HG03342 (cell line): ENCODE measurements around the gene ADARB2.

Experiments
- ATAC-seq: cut with Tn5 transposase; IDR thresholded peaks from one replicate; pipeline ENCODE4 v1.9.1; 2021; ENCODE audit warnings: mild to moderate bottlenecking, moderate library complexity; ENCODE audit not compliant: unreplicated experiment

ADARB2 gene

DNA sequence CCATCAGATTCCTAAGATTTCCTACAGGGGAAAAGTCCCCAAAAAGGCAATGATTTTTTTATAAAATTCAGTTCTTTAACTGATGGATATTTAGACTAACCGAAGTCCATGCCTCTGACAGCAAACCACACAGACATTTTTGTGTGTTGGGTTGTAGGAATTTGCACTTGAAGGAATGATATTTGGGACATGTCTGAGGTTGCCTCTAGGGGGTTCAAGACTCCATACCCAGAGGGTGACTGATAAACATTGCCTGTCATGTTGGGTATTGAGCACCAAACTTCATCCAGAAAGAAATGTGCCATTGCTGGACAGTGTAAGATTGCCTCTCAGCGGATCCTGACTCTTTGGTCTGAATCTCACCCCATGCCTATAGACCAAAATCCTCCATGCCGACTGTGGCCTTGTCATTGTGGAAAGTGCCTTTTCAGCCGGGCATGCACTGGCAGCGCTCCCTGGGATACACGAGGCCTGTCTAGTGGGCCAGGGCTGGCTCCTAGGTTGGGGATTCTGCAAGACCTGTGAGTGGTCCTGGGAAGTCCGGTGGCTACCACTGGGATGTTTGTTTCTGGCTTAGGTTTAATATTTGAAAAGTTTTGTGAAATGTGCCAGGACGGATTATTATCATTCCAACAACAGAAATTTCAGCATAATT is 428.2 kb downstream of the ADARB2 start:
- no peak for ATAC-seq

DNA sequence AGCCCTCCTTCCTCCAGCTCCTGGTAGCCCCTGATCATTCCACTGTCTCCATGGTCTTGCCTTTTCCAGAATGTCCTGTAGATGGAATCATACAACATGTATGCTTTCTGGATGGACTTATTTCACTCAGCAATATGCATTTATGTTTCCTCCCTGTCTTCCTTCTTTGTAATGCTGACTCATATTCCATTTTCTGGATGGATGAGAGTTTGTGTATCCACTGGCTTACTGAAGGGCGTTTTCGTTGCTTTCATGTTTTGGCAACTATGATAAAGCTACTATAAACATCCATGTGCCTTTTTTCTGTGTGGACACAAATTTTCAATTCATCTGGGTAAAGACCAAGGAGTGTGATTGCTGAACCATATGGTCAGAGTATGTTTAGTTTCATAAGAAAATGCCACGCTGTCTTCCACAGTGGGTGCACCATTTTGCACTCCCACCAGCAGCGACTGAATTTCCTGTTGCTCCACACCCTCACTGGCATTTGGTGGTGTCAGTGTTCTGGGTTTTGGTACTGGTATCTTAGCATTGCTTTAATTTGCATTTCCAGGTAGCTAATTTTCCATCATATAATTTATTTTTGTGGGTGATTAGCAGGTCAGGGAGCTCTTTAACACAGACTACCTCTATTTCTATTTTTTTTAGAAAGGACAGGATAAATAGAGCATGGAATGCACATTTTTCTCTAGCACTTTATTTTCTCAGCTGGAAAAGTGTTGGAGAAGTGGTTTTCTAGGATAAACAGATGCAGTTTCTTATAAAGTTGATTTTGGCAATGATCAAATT is 429.0 kb downstream of the ADARB2 start:
- ATAC-seq = no peak

DNA sequence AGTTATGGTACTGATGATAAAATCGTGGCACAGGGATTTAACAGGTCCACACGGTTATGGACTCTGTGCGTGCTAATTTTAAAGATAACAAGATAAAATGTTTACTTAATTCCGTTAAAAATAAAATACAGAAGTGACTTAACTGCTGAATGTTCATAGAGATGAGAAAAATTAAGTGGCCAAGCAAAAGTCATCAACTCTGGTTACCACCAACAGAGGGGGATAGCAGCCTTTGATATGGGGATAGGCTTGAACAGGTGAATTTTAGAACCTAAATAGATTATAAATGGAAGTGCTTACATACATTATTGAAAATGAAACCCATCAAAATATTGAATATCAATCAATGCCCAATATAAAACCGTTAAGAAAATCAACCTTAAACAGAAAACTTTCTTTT is 436.2 kb downstream of the ADARB2 start:
- no peak for ATAC-seq

- no peak for ATAC-seq
Observed at GRCh38 chr10:1300218-1300617, 437.1 kb downstream of the ADARB2 start.

- ATAC-seq = no peak
Observed at GRCh38 chr10:1299041-1299726, 438.1 kb downstream of the ADARB2 start.

DNA sequence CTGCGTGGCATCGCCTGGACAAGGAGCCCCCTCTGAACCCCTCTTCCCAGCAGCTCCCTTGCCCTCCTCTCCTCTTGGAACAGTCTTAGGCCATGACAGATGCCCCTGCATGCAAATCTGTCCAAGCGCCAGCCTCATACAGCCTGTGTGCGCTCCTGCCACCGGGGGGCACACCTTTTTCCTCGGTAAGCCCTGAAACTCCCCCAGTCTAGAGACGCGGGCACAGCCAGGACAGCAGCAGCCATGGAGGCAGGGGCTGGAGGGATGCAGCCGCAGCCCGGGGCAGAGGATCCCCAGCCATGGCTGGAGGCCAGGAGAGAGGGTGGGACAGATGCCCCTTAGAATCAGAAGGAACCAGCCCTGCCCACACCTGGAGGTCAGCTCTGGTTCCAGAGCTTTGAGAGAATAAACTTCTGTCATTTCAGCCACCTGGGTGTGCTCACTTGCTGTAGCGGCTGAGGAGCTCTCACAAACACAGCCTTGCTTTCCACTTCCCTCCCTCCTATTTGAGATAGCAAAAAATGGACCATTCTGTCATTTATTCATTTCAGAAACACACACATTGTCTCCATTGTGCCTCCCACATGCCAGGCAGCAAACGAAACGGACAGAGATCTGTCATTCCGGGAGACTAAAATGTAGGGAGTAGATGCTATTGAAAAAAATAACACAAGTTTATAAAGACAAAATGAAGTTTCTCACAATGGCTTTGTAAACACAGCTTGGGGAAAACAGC is 439.6 kb downstream of the ADARB2 start:
- ATAC-seq = no peak

GRCh38 chr10:1295756-1296480 is 441.4 kb downstream of the ADARB2 start:
- ATAC-seq = no peak

GRCh38 chr10:1294748-1295147 is 442.6 kb downstream of the ADARB2 start:
- ATAC-seq = no peak

DNA sequence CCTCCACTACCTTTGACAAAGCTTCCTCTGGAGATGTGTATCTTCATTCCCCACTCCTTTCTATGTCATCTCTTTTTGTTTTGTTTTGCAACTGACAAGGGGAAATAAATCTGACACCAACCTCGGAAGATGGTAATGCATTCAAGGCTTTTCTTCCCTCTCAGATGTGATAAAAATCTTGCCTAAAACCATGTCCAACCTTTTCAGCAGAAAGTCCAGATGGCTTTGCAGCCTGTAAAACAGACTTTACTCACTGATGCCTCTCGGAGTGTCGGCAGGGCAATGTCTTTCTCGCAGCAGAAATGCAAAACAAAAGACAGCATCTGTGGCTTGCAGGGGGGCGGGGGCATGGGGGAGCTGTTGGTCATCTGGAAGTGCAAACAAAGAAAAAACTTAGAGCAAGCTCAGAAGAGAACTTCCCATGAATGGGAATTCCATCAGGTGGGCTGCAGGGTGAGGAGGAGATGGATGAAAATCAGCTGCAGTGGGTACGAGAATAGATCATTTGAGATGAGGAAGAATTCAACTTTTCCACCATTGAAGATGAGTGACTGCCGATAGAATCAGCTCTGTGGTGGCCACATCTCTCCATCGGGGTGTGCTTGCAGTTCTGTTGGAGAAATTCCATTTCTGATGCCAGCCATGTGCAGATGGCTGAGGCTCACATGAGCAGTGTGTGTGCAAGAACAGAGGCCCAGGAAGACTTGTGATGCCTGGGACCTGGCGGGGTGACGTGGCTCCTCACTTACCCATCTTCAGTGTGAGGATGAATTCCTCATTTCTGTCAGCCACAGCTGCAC is 443.5 kb downstream of the ADARB2 start:
- ATAC-seq = no peak

GRCh38 chr10:1293157-1293556 is 444.2 kb downstream of the ADARB2 start:
- no peak for ATAC-seq

- no peak for ATAC-seq
Observed at GRCh38 chr10:1292611-1293031, 444.7 kb downstream of the ADARB2 start.

DNA sequence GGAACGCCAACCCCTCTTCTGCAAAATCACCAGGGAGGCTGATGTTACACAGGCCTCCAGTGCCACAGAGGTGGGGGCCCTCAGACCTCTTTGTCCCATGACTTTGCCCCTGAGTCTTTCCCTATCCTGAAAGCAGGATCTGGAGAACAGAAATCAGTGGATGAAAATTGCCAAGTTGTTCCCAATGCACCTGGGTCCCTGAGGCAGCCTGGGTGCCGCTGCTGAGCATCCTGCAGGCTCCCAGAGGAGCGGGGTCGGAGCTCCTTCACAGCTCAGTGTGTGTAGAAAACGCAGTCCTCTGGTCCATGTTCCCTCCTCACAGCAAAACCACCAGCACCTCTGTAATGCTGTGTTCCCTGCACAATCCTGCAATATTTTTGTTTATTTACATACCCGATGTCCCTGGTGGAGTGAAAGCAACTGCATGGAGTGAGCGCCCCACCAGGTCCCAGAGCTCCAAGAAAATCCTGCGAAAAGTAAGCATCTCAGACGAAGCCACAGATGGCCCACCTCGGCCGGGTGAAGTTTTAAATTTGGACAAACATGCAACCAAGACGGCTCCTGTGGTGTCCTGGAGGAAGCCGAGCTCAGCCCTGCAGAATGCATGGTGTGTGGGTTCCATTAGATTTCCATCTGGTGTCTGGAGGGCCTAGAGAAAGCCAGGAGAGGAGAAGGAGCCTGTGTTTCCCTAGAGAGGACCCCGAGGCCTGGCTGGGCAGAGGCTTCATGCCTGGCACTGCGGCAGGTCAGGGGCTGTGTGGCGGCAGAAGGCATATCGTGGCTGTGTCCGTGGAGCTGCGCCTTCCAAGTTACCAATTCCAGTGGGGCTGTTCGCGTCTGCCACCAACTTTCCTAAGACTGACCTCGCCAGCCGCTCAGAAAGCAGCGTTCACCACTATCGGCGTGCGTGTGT is 445.9 kb downstream of the ADARB2 start:
- no peak for ATAC-seq

DNA sequence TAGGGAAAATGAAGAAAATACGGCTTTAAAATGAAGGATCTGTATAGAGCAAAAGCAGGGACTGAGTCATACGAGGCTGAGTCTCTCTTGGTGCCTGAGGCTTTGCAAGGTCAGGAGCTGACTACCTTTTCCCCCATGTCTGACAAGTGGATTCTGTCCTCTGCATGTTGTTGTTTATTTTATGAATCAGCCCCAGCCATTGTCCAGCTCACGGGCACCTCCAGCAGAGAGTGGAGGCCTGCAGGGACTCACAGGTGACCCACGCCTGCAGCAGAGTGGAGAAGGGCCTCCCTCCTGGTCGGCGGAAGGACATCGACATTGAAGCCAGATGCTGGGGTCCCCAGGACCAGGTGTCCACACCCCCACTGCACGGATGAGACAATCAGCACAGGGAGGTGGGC is 447.3 kb downstream of the ADARB2 start:
- ATAC-seq = no peak

DNA sequence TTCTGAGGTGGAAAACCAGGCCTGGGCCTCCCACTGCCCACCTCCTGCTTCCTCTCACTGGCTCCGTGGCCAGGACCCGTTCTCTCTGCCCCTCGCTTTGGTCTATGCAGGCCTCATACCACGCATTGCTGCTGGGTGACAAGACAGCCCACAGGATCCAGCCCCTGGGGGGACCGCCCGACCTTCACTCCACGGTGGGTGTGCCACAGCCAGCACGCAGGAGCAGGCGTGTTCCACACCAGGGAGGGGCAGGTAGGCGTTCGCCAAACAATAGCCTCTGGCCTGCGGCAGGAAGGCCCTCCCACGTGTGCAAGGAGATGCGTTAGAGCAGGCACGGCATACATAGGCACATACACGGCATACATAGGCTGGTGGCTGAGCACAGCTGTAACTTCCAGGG is 447.7 kb downstream of the ADARB2 start:
- no peak for ATAC-seq

DNA sequence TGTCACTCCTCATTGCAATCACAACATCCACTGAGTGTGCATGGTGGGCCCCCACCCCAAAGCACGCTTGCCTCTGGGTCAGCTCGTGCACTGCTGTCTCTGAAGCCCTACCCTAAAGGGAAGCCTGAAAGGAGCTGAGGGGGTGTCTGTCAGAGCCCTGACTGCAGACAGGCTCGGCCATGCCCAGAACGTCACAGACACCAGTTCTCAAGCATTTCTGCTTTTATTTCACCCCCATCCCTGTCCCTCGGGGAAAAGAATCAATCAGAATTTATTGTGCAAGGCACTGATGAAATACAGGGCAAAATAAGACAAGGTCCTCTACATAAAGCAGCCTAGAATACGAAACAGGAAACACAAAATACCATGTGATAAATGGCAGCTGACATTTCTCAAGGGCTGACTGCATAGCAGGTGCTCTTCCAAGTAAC is 449.3 kb downstream of the ADARB2 start:
- ATAC-seq = no peak

DNA sequence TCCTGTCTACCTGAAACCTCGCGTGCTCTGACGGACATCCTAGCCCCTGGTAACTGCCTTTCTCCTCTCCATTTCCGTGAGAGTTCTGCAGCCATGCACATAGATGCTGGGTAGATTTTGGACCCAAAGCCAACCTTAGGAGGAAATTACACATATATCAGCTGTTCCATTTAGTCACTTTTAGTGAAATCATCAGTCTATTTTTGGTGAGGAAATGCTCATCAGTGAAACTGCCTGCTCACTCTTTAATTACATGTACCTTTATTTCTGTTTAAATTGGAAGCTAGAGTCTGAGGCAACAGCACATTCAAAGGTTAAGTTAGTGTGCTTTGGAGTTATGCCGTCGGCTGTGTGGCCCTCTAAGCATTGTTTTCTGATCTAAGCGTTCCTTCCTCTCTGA is 449.8 kb downstream of the ADARB2 start:
- no peak for ATAC-seq

DNA sequence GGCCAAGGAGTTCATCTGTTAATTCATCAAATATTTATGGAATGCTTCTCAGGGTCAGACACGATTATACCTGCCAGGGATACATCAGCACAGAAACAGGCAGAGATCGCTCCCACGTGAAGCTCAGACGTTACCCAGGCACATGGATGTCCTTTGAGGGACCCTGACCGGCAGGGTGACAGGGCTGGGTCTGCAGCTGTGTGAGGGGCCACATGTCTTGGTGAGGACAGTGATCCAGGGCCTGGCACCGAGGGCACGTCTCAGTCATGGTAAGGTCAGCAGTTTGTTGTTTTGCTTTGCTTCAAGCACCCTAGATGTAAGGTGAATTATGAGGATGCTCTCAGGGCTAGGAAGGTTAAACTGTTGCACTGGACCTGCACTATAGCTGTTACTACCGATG is 453.2 kb downstream of the ADARB2 start:
- no peak for ATAC-seq

DNA sequence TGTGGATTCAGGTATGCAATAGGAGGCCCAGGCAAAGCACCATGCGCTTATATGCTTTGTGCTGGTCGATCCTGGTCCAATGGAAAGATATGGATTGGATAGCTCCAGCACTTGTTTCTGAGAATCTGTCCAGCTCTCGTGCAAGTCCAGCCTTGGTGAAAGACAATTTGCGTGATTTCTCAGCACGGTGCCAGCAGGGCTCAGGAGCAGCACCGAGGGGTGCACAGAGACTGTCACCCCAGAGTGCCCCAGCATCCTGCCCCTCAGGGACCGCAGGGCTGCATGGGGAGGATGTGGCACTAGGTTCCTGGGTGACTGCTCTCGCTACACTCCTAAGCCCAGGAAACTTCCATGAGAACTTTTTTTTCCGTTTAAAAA is 455.9 kb downstream of the ADARB2 start:
- ATAC-seq = no peak
